CD4-positive, CD25-positive, alpha-beta regulatory T cell (primary cell): ENCODE results near the gene RIPK1. TPM values are rescaled to one million over a fixed set of nuclear protein-coding genes. Genes with fewer than 3 reads are reported as not detected.

Experiments
- ATAC-seq, 2 donors: fragments of 150-1000 bp; cut with Tn5 transposase; one replicate each; pipeline ENCODE4 v1.10.0; 2021; ENCODE audit warnings: low read depth in 2 of 2, moderate number of reproducible peaks in 2 of 2, moderate library complexity in 1 of 2
- DNase-seq, 3 donors: peaks; one replicate each; pipeline versions ENCODE4 v3.0.0 to v3.0.0-alpha.2; 2012 to 2022; ENCODE audit warnings: mixed read lengths in 1 of 3
- H3K27ac ChIP-seq: one replicate; pipeline ENCODE4 v1.7.0; 2013; ENCODE audit warnings: mild to moderate bottlenecking, low read length; ENCODE audit not compliant: insufficient read depth, poor library complexity, severe bottlenecking
- H3K27me3 ChIP-seq: one replicate; pipeline ENCODE4 v1.7.0; 2013; ENCODE audit warnings: low read length; ENCODE audit not compliant: control insufficient read depth, insufficient read depth
- H3K36me3 ChIP-seq: one replicate; pipeline ENCODE4 v1.7.0; 2013; ENCODE audit warnings: mild to moderate bottlenecking, low read length, moderate library complexity; ENCODE audit not compliant: control insufficient read depth, insufficient read depth
- H3K4me1 ChIP-seq: 2 replicates; pipeline ENCODE4 v1.7.0; 2013; ENCODE audit warnings: mild to moderate bottlenecking, low read length; ENCODE audit not compliant: insufficient read depth, control insufficient read depth, poor library complexity, severe bottlenecking
- H3K4me3 ChIP-seq: one replicate; pipeline ENCODE4 v1.7.0; 2013; ENCODE audit warnings: low read depth, mild to moderate bottlenecking, low read length, moderate library complexity
- H3K9me3 ChIP-seq, 2 experiments: 1 replicate in 1 of 2; 2 replicates in 1 of 2; pipeline ENCODE4 v1.7.0; 2013; ENCODE audit warnings: low read length in 2 of 2, mild to moderate bottlenecking in 1 of 2, moderate library complexity in 1 of 2; ENCODE audit not compliant: control insufficient read depth in 2 of 2
- H3K27ac Mint-ChIP-seq, 3 donors: one replicate each; pipeline ENCODE4 v1.8.0; 2020 to 2022; ENCODE audit warnings: mild to moderate bottlenecking in 3 of 3, mixed read lengths in 3 of 3, moderate library complexity in 2 of 3
- H3K27me3 Mint-ChIP-seq: one replicate; pipeline ENCODE4 v1.8.0; 2022; ENCODE audit warnings: mild to moderate bottlenecking, mixed read lengths
- H3K36me3 Mint-ChIP-seq: one replicate; pipeline ENCODE4 v1.8.0; 2020; ENCODE audit warnings: mixed read lengths
- H3K4me1 Mint-ChIP-seq, 4 donors: one replicate each; pipeline ENCODE4 v1.8.0; 2020 to 2022; ENCODE audit warnings: mixed read lengths in 4 of 4, mild to moderate bottlenecking in 1 of 4
- H3K4me3 Mint-ChIP-seq, 4 donors: one replicate each; pipeline ENCODE4 v1.8.0; 2020 to 2022; ENCODE audit warnings: mild to moderate bottlenecking in 4 of 4, mixed read lengths in 4 of 4, moderate library complexity in 3 of 4
- H3K9me3 Mint-ChIP-seq, 7 donors: one replicate each; pipeline ENCODE4 v1.8.0; 2020 to 2022; ENCODE audit warnings: mixed read lengths in 7 of 7, mild to moderate bottlenecking in 3 of 7, moderate library complexity in 2 of 7
- polyA plus RNA-seq, 4 donors: library from polyadenylated mRNA; unstranded; fragments of 300-500 nt; fragmentation: Illumina TruSeq; gene quantifications; one replicate each; pipeline ENCODE4 v1.2.3, GENCODE V29; 2021
- total RNA-seq: library from RNA; stranded (reverse); gene quantifications from one replicate; pipeline ENCODE4 v1.2.3, GENCODE V29; 2022

Gene RIPK1
- total and polyA plus RNA-seq, 5 donors from 2014 or later: 19.4 to 27.1 (median 21.4) TPM

DNA sequence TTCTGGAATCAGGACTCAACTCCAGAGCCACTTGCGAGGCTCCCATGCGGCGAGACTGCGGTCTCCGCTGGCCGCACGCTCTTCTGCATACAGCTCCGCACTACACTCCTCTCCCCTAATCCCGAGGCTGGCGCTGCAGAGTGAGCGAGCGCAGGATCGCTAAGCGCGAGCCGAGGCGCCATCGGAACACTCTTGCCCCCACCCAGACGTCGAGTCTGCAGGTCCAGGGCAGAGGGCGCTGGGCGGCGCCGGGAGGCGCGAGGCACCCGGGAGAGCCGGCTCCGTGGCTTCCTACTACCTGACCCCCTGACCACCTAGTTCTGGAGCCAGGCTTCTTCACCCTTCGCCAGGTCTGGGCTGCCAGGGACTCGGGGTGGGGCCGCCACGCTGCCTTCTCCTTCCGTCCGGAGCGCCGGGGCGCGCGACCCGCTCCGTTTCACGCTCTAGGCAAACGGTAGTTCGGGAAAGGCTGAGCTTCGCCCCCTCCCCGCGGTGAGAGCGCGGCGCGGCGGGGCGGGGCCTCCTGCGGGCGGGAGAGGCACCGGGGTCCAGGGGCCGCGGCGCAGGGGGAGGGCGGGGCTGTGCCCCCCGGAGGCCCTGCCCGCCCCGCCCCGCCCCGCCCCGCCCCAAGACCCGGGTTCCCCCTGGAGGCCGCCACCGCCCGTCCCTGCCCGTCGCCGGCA is 94.4 kb downstream of the RIPK1 start:
- Mint-ChIP-seq H3K9me3 (peaks cover 0 to 3% (median 0%) of the 10 kb centered on the region in 7 donors), H3K36me3 (no peaks in the 10 kb centered on the region), H3K27ac (peak overlapping the region; percentile 49 to 82 (median 80)), H3K27me3 (no peaks in the 10 kb centered on the region), H3K4me1 (peaks cover 10 to 48% (median 25%) of the 10 kb centered on the region in 4 donors), H3K4me3 (peak overlapping the region; percentile 73 to 87 (median 82))
- H3K27me3 ChIP-seq: no peaks in the 10 kb centered on the region
- no peaks in the 10 kb centered on the region for H3K9me3 ChIP-seq
- H3K4me3 ChIP-seq: peak overlapping the region; percentile 55
- peak; percentile 38 to 52 for ATAC-seq
- peaks cover 42% of the 10 kb centered on the region for H3K4me1 ChIP-seq
- H3K36me3 ChIP-seq: no peaks in the 10 kb centered on the region
- H3K27ac ChIP-seq: peak overlapping the region; percentile 78
- DNase-seq: peak; percentile 48 to 69 (median 58)

DNA sequence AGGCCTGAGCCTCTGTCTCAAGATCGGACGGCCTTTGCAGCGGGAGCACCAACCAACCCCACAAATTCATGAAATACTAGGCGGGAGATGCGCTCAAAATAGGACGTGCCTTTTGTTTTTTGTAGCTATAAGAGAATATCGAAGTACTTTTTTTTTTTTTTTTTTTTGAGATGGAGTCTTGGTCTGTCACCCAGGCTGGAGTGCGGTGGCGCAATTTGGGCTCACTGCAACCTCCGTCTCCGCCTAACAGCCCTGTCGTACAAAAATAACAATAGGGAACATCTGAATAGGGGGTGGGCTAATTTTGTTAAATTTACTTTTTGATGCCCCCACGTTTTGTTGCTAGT is 94.9 kb downstream of the RIPK1 start:
- H3K4me1 Mint-ChIP-seq: peaks cover 10 to 46% (median 24%) of the 10 kb centered on the region in 4 donors
- H3K27me3 Mint-ChIP-seq: no peaks in the 10 kb centered on the region
- H3K27ac Mint-ChIP-seq: peak overlapping the region in 1 of 3 donors; percentile 49
- H3K9me3 Mint-ChIP-seq: peaks cover 0 to 3% (median 0%) of the 10 kb centered on the region in 7 donors
- Histone ChIP-seq H3K4me3 (peak overlapping the region; percentile 55), H3K9me3 (no peaks in the 10 kb centered on the region), H3K36me3 (no peaks in the 10 kb centered on the region), H3K4me1 (peaks cover 37% of the 10 kb centered on the region), H3K27ac (peak overlapping the region; percentile 78), H3K27me3 (no peaks in the 10 kb centered on the region)
- no peak for DNase-seq
- H3K36me3 Mint-ChIP-seq: no peaks in the 10 kb centered on the region
- no peak for ATAC-seq
- peak overlapping the region; percentile 73 to 85 (median 82) for H3K4me3 Mint-ChIP-seq

GRCh38 chr6:3164388-3164787 is 96.1 kb downstream of the RIPK1 start:
- Mint-ChIP-seq H3K27me3 (no peaks in the 10 kb centered on the region), H3K4me1 (peaks cover 10 to 36% (median 21%) of the 10 kb centered on the region in 4 donors), H3K36me3 (no peaks in the 10 kb centered on the region), H3K9me3 (peaks cover 0 to 3% (median 0%) of the 10 kb centered on the region in 7 donors), H3K4me3 (peak overlapping the region in 1 of 4 donors; percentile 47), H3K27ac (no peak overlapping the region)
- H3K4me3 ChIP-seq: no peak overlapping the region
- no peak for ATAC-seq
- peaks cover 30% of the 10 kb centered on the region for H3K4me1 ChIP-seq
- no peak for DNase-seq
- H3K27me3 ChIP-seq: no peaks in the 10 kb centered on the region
- H3K36me3 ChIP-seq: no peaks in the 10 kb centered on the region
- no peak overlapping the region for H3K27ac ChIP-seq
- H3K9me3 ChIP-seq: no peaks in the 10 kb centered on the region

Other genes starting within 250 kb of the RIPK1 start
- 38.1 TPM for gene SERPINB1, start 226.6 kb upstream of the RIPK1 start, total RNA-seq
- 100 to 1,000 TPM; 100 to 116 (median 109) TPM for gene SERPINB1, start 226.6 kb upstream of the RIPK1 start, polyA plus RNA-seq
- 48.1 TPM for gene SERPINB9, start 165.2 kb upstream of the RIPK1 start, total RNA-seq
- 10 to 100 TPM; 29.1 to 46.2 (median 37.1) TPM for gene SERPINB9, start 165.2 kb upstream of the RIPK1 start, polyA plus RNA-seq
- 3.9 TPM for gene SERPINB6, start 96.9 kb upstream of the RIPK1 start, total RNA-seq
- gene SERPINB6, start 96.9 kb upstream of the RIPK1 start, polyA plus RNA-seq: 10 to 100 TPM; 17.3 to 79.9 (median 40.7) TPM
- gene NQO2, start 68.6 kb upstream of the RIPK1 start, total RNA-seq: 27.4 TPM
- 100 to 1,000 TPM in 1 of 4 donors, 10 to 100 TPM in 3; 57.5 to 109 (median 68.6) TPM for gene NQO2, start 68.6 kb upstream of the RIPK1 start, polyA plus RNA-seq
- 6.8 TPM for gene BPHL, start 50.2 kb downstream of the RIPK1 start, total RNA-seq
- 10 to 100 TPM in 1 of 4 donors, 1 to 10 TPM in 3; 5.8 to 13.9 (median 7.5) TPM for gene BPHL, start 50.2 kb downstream of the RIPK1 start, polyA plus RNA-seq
- 48.0 TPM for gene TUBB2A, start 89.0 kb downstream of the RIPK1 start, total RNA-seq
- gene TUBB2A, start 89.0 kb downstream of the RIPK1 start, polyA plus RNA-seq: 1 to 10 TPM; 4.8 to 8.0 (median 6.7) TPM
- gene TUBB2B, start 159.2 kb downstream of the RIPK1 start, total RNA-seq: 0.91 TPM
- under 1 TPM in 3 of 4 donors, not detected in 1; 0.09 to 0.10 (median 0.10) TPM for gene TUBB2B, start 159.2 kb downstream of the RIPK1 start, polyA plus RNA-seq
- gene PSMG4, start 190.5 kb downstream of the RIPK1 start, total RNA-seq: 18.0 TPM
- gene PSMG4, start 190.5 kb downstream of the RIPK1 start, polyA plus RNA-seq: 10 to 100 TPM; 45.2 to 56.8 (median 52.7) TPM